CD4-positive, alpha-beta T cell (primary cell): ENCODE data around the gene HES4. TPM values are rescaled to one million over a fixed set of nuclear protein-coding genes. Genes with fewer than 3 reads are reported as not detected.

Experiments used
- ATAC-seq: fragments of 200-7000 bp; cut with Tn5 transposase; one replicate; pipeline ENCODE4 v1.10.0; 2022; ENCODE audit warnings: mild to moderate bottlenecking; ENCODE audit not compliant: poor library complexity
- CTCF ChIA-PET: fragments of 350-600 bp; sonication (Branson Sonifier 250); formaldehyde crosslinking; loops from one replicate; lab custom pipeline; 2021; ENCODE audit warnings: antibody characterized with exemption, inconsistent platforms; lab: Charles Lee
- POLR2A ChIA-PET: fragments of 350-600 bp; sonication (Branson Sonifier 250); formaldehyde crosslinking; loops from one replicate; lab custom pipeline; 2021; ENCODE audit warnings: antibody characterized with exemption, inconsistent platforms; lab: Charles Lee
- DNase-seq, 14 experiments: peaks; one replicate each; pipeline ENCODE4 v3.0.0-alpha.2; 2013 to 2020; ENCODE audit warnings: mixed read lengths in 2 of 14
- H3K27ac ChIP-seq, 2 donors: one replicate each; pipeline versions ENCODE4 v1.5.1 to v1.7.0; 2013; ENCODE audit warnings: low read length in 2 of 2, low read depth in 1 of 2, mild to moderate bottlenecking in 1 of 2
- H3K27me3 ChIP-seq, 2 experiments: 1 replicate in 1 of 2; 2 replicates in 1 of 2; pipeline versions ENCODE4 v1.6.1 to v1.7.0; 2013; ENCODE audit warnings: low read length in 2 of 2, control low read depth in 1 of 2, mild to moderate bottlenecking in 1 of 2, moderate library complexity in 1 of 2; ENCODE audit not compliant: insufficient read depth in 2 of 2, control insufficient read depth in 1 of 2
- H3K36me3 ChIP-seq: one replicate; pipeline ENCODE4 v1.6.1; 2013; ENCODE audit warnings: low read length, control low read depth; ENCODE audit not compliant: insufficient read depth
- H3K4me1 ChIP-seq: one replicate; pipeline ENCODE4 v1.6.1; 2013; ENCODE audit warnings: low read length, control low read depth; ENCODE audit not compliant: insufficient read depth
- H3K4me3 ChIP-seq: one replicate; pipeline ENCODE4 v1.5.1; 2013; ENCODE audit warnings: mild to moderate bottlenecking, low read length, moderate library complexity
- H3K9me3 ChIP-seq, 2 experiments: 1 replicate in 1 of 2; 2 replicates in 1 of 2; pipeline versions ENCODE4 v1.6.1 to v1.7.0; 2013; ENCODE audit warnings: low read length in 2 of 2, mild to moderate bottlenecking in 2 of 2, control low read depth in 1 of 2, moderate library complexity in 1 of 2; ENCODE audit not compliant: control insufficient read depth in 1 of 2, insufficient read depth in 1 of 2
- H3K27ac Mint-ChIP-seq: one replicate; pipeline ENCODE4 v1.8.0; 2020; ENCODE audit warnings: mixed read lengths
- H3K27me3 Mint-ChIP-seq: one replicate; pipeline ENCODE4 v1.8.0; 2021; ENCODE audit warnings: mixed read lengths
- H3K36me3 Mint-ChIP-seq: one replicate; pipeline ENCODE4 v1.8.0; 2021; ENCODE audit warnings: low read depth, mixed read lengths
- H3K4me1 Mint-ChIP-seq: one replicate; pipeline ENCODE4 v1.8.0; 2021; ENCODE audit warnings: low read depth, mixed read lengths
- H3K4me3 Mint-ChIP-seq: one replicate; pipeline ENCODE4 v1.8.0; 2020; ENCODE audit warnings: mild to moderate bottlenecking, mixed read lengths
- H3K9me3 Mint-ChIP-seq: one replicate; pipeline ENCODE4 v1.8.0; 2020; ENCODE audit warnings: mixed read lengths
- CTCF ChIP-seq: fragments of 200-600 bp; IDR thresholded peaks from one replicate; pipeline ENCODE4 v1.8.0; 2022; ENCODE audit warnings: antibody characterized with exemption, mild to moderate bottlenecking
- intact Hi-C, 2 experiments: fragments of 100-400 bp; cut with DNase I in 1 of 2; cut with micrococcal nuclease in 1 of 2; formaldehyde crosslinking; loops; one replicate each; pipeline versions ENCODE4 v1.15.1 to v1.9.0; 2023 to 2025; cut with DNase I, micrococcal nuclease
- total RNA-seq, 174 experiments: library from RNA in 2 of 174; stranded (reverse) in 2 of 174; gene quantifications; one replicate each; pipeline ENCODE4 v1.2.3 and lab custom pipeline; 2021 to 2026

Gene HES4
- total RNA-seq, 2 experiments from 2014 or later, result 29.0 to 30.9 TPM

DNA sequence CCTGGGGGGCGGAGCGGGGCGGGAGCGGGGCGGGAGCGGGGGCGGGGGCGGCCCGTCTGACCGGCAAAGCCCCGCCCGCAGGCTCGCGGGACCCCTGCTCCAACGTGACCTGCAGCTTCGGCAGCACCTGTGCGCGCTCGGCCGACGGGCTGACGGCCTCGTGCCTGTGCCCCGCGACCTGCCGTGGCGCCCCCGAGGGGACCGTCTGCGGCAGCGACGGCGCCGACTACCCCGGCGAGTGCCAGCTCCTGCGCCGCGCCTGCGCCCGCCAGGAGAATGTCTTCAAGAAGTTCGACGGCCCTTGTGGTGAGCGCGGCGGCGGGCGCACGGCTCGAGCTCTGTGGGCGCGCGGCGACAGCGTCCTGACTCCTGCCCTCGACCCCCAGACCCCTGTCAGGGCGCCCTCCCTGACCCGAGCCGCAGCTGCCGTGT, 41.2 kb upstream of the HES4 start:
- intact Hi-C loops, result loop anchor here in 1 of 2 experiments (2.0 kb wide), 1 partner anchor 28 kb away; no protein-coding TSS in a partner anchor
- no peaks in the 10 kb centered on the region for H3K9me3 Mint-ChIP-seq
- ATAC-seq (peak; percentile 13), DNase-seq (peak in 2 of 14 experiments; percentile 28 to 69)
- no peak overlapping the region for H3K4me3 Mint-ChIP-seq
- ChIA-PET CTCF (interaction anchor here (0.6 to 1.2 kb wide), 4 partner anchors 22 to 251 kb away, joined by 3 to 5 read pairs (median 4); no protein-coding TSS in a partner anchor), POLR2A (interaction anchor here (0.7 to 2.1 kb wide), 4 partner anchors 19 to 57 kb away, joined by 3 to 12 read pairs (median 5); partner anchors contain the start of gene ISG15)
- peaks cover 0 to 45% of the 10 kb centered on the region in 2 experiments for H3K9me3 ChIP-seq
- no peak overlapping the region for H3K27ac Mint-ChIP-seq
- peaks cover 18% of the 10 kb centered on the region for H3K4me1 ChIP-seq
- no peak overlapping the region for H3K4me3 ChIP-seq
- H3K27me3 Mint-ChIP-seq, result peaks cover 29% of the 10 kb centered on the region
- H3K36me3 ChIP-seq, result no peaks in the 10 kb centered on the region
- H3K27ac ChIP-seq, result no peak overlapping the region
- H3K27me3 ChIP-seq, result peaks cover 10 to 15% of the 10 kb centered on the region in 2 experiments
- no peak for TF ChIP-seq CTCF
- H3K4me1 Mint-ChIP-seq, result peaks cover 16% of the 10 kb centered on the region
- H3K36me3 Mint-ChIP-seq, result no peaks in the 10 kb centered on the region

- peaks cover 37% of the 10 kb centered on the region for H3K27me3 Mint-ChIP-seq
- H3K9me3 Mint-ChIP-seq, result no peaks in the 10 kb centered on the region
- H3K27ac ChIP-seq, result no peak overlapping the region
- intact Hi-C loops, result loop anchor here in 1 of 2 experiments (1.0 to 2.0 kb wide), 2 partner anchors 20 to 29 kb away; partner anchors contain the start of gene AGRN
- H3K36me3 Mint-ChIP-seq, result no peaks in the 10 kb centered on the region
- no peaks in the 10 kb centered on the region for H3K36me3 ChIP-seq
- ATAC-seq, result peak; percentile 94
- peaks cover 18% of the 10 kb centered on the region for H3K4me1 ChIP-seq
- peak overlapping the region; percentile 77 for H3K4me3 Mint-ChIP-seq
- ChIA-PET CTCF (interaction anchor here (0.5 to 1.2 kb wide), 5 partner anchors 21 to 892 kb away, joined by 3 to 5 read pairs (median 3); no protein-coding TSS in a partner anchor), POLR2A (interaction anchor here (0.7 to 2.1 kb wide), 6 partner anchors 18 to 336 kb away, joined by 3 to 12 read pairs (median 3); partner anchors contain the start of gene ISG15)
- DNase-seq, result peak; percentile 67 to 94 (median 78)
- H3K27me3 ChIP-seq, result peaks cover 16 to 24% of the 10 kb centered on the region in 2 experiments
- H3K9me3 ChIP-seq, result peaks cover 0 to 51% of the 10 kb centered on the region in 2 experiments
- TF ChIP-seq CTCF, result no peak
- peaks cover 16% of the 10 kb centered on the region for H3K4me1 Mint-ChIP-seq
- H3K27ac Mint-ChIP-seq, result no peak overlapping the region
- peak overlapping the region; percentile 44 for H3K4me3 ChIP-seq
Measured at GRCh38 chr1:1040004-1040991, 40.4 kb upstream of the HES4 start.
